ENCODE results near the gene VASP.

The VASP gene

DNA sequence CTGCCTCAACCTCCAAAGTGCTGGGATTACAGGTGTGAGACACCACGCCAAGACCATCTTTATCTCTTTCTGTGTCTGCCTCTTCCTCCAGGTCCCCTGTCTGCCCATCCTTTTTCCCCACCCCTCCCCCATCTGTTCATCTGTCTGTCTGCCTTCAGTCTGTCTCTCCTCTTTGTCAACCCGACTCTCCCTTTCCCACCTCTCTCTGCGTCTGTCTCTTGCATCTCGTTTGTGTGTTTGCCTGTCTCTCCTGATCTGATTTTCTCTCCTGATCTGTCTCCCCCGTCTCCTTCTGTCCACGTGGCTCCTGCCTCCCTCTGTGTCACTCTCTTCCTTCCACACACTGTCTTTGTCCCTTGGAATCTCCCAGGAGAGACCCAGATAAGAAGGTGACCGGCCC is 10.0 kb downstream of the VASP start:
- peaks cover 33% of the 10 kb centered on the region for H3K36me3 ChIP-seq
- no peak overlapping the region for H3K4me3 ChIP-seq (ENCODE audit: low read depth, low read length)
- no peak for TF ChIP-seq CTCF (IDR thresholded peaks at IDR 0.05; ENCODE audit: low read depth, low read length)
- DNase-seq = no peak
- no peaks in the 10 kb centered on the region for H3K9me3 ChIP-seq (ENCODE audit: severe bottlenecking)
- no peaks in the 10 kb centered on the region for H3K27me3 ChIP-seq (ENCODE audit: insufficient read depth, low read depth, severe bottlenecking)
- no peak overlapping the region for H3K27ac ChIP-seq

GRCh38 chr19:45517641-45518468 is 10.6 kb downstream of the VASP start:
- H3K4me3 ChIP-seq (ENCODE audit: low read depth, low read length) = no peak overlapping the region
- H3K27me3 ChIP-seq (ENCODE audit: insufficient read depth, low read depth, severe bottlenecking) = no peaks in the 10 kb centered on the region
- H3K36me3 ChIP-seq = peaks cover 36% of the 10 kb centered on the region
- no peak overlapping the region for H3K27ac ChIP-seq
- no peak for TF ChIP-seq CTCF (IDR thresholded peaks at IDR 0.05; ENCODE audit: low read depth, low read length)
- no peak for DNase-seq
- H3K9me3 ChIP-seq (ENCODE audit: severe bottlenecking) = no peaks in the 10 kb centered on the region

DNA sequence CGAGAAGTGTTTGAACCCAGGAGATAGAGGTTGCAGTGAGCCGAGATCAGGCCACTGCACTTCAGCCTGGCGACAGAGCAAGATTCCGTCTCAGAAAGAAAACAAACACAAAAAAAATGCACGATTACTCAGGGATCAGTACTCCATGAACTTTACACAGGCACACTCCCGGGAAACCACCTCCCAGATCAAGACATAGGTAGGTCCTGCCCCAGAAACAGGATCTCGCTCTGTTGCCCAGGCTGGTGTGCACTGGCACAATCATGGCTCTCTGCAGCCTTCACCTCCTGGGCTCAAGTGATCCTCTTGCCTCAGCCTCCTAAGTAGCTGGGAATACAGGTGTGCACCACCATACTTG is 11.2 kb downstream of the VASP start:
- no peak for TF ChIP-seq CTCF (IDR thresholded peaks at IDR 0.05; ENCODE audit: low read depth, low read length)
- Histone ChIP-seq H3K27ac (no peak overlapping the region), H3K27me3 (ENCODE audit: insufficient read depth, low read depth, severe bottlenecking) (no peaks in the 10 kb centered on the region), H3K9me3 (ENCODE audit: severe bottlenecking) (no peaks in the 10 kb centered on the region), H3K4me3 (ENCODE audit: low read depth, low read length) (no peak overlapping the region), H3K36me3 (peaks cover 38% of the 10 kb centered on the region)
- no peak for DNase-seq

GRCh38 chr19:45522010-45522941 is 15.0 kb downstream of the VASP start:
- no peaks in the 10 kb centered on the region for H3K27me3 ChIP-seq (ENCODE audit: insufficient read depth, low read depth, severe bottlenecking)
- no peak for TF ChIP-seq CTCF (IDR thresholded peaks at IDR 0.05; ENCODE audit: low read depth, low read length)
- H3K4me3 ChIP-seq (ENCODE audit: low read depth, low read length) = no peak overlapping the region
- DNase-seq = no peak
- H3K9me3 ChIP-seq (ENCODE audit: severe bottlenecking) = no peaks in the 10 kb centered on the region
- no peak overlapping the region for H3K27ac ChIP-seq
- H3K36me3 ChIP-seq = peaks cover 72% of the 10 kb centered on the region

DNA sequence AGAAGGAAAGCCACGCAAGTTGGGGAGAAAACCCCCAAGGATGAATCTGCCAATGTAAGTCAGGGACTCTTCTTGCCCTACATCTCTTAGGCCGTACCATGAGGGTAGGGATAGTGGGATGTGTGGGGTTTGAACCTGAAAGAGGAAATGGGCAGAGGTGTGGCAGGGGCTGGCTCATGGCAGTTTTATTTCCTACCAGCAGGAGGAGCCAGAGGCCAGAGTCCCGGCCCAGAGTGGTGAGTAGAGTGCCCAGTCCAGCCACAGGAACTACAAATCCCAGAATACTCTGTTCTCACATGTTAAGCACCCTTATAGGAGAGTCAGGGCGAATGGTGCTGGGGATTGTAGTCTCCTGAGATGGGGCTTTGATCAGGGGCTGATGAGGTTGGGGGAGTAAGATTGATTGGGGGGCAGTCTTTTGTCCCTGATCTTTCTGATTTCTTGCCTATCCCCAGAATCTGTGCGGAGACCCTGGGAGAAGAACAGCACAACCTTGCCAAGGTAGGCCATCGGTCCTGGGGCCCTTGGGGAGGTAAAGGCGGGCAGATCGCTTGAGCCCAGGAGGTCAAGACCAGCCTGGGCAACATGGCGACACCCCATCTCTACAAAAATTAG is 16.5 kb downstream of the VASP start:
- peak; percentile 71 for TF ChIP-seq CTCF (IDR thresholded peaks at IDR 0.05; ENCODE audit: low read depth, low read length)
- no peaks in the 10 kb centered on the region for H3K9me3 ChIP-seq (ENCODE audit: severe bottlenecking)
- DNase-seq = peak; percentile 81
- H3K4me3 ChIP-seq (ENCODE audit: low read depth, low read length) = no peak overlapping the region
- H3K27ac ChIP-seq = no peak overlapping the region
- no peaks in the 10 kb centered on the region for H3K27me3 ChIP-seq (ENCODE audit: insufficient read depth, low read depth, severe bottlenecking)
- H3K36me3 ChIP-seq = peaks cover 67% of the 10 kb centered on the region

All from WERI-Rb-1 (cell line).